Mesenchymal stem cell (in vitro differentiated cells and primary cell): ENCODE data around the gene ZXDC.

Experiments
- DNase-seq: peaks from one replicate; pipeline ENCODE4 v3.0.0-alpha.2; 2013
- H2AFZ ChIP-seq: one replicate; pipeline ENCODE4 v1.6.1; 2013; ENCODE audit warnings: low read depth, mild to moderate bottlenecking, control low read depth, inconsistent platforms, low read length, moderate library complexity
- H2AK5ac ChIP-seq: 2 replicates; pipeline ENCODE4 v1.6.1; 2013; ENCODE audit warnings: low read length, moderate library complexity, mild to moderate bottlenecking, inconsistent platforms; ENCODE audit not compliant: severe bottlenecking
- H2BK120ac ChIP-seq: one replicate; pipeline ENCODE4 v1.6.1; 2013; ENCODE audit warnings: low read depth, mild to moderate bottlenecking, inconsistent platforms, low read length, moderate library complexity
- H2BK12ac ChIP-seq, 2 experiments: one replicate each; pipeline ENCODE4 v1.6.1; 2013; ENCODE audit warnings: inconsistent platforms in 2 of 2, low read length in 2 of 2, mild to moderate bottlenecking in 2 of 2, moderate library complexity in 2 of 2, control low read depth in 1 of 2
- H2BK15ac ChIP-seq: one replicate; pipeline ENCODE4 v1.6.1; 2013; ENCODE audit warnings: mild to moderate bottlenecking, low read depth, inconsistent platforms; ENCODE audit not compliant: poor library complexity, severe bottlenecking
- H2BK5ac ChIP-seq: 2 replicates; pipeline ENCODE4 v1.6.1; 2013; ENCODE audit warnings: low read depth, mild to moderate bottlenecking, low read length, control low read depth, inconsistent platforms; ENCODE audit not compliant: poor library complexity, severe bottlenecking
- H3K14ac ChIP-seq, 2 experiments: one replicate each; pipeline ENCODE4 v1.6.1; 2013; ENCODE audit warnings: inconsistent platforms in 2 of 2, low read length in 2 of 2, control low read depth in 1 of 2, mild to moderate bottlenecking in 1 of 2, moderate library complexity in 1 of 2
- H3K18ac ChIP-seq, 2 experiments: one replicate each; pipeline ENCODE4 v1.6.1; 2013; ENCODE audit warnings: inconsistent platforms in 2 of 2, low read length in 2 of 2, control low read depth in 1 of 2, low read depth in 1 of 2, mild to moderate bottlenecking in 1 of 2
- H3K23ac ChIP-seq, 2 experiments: one replicate each; pipeline ENCODE4 v1.6.1; 2013; ENCODE audit warnings: inconsistent platforms in 2 of 2, low read length in 2 of 2, mild to moderate bottlenecking in 2 of 2, moderate library complexity in 2 of 2, control low read depth in 1 of 2
- H3K27ac ChIP-seq: 2 replicates; pipeline ENCODE4 v1.5.1; 2013; ENCODE audit warnings: mild to moderate bottlenecking, moderate library complexity, low read length, control low read depth, inconsistent platforms; ENCODE audit not compliant: poor library complexity, severe bottlenecking
- H3K27me3 ChIP-seq, 2 experiments: 2 replicates each; pipeline versions ENCODE4 v1.6.1 to v1.7.0; 2013; ENCODE audit warnings: low read length in 2 of 2, mild to moderate bottlenecking in 2 of 2, moderate library complexity in 2 of 2, control low read depth in 1 of 2, inconsistent platforms in 1 of 2; ENCODE audit not compliant: control insufficient read depth in 1 of 2, insufficient read depth in 1 of 2
- H3K36me3 ChIP-seq, 2 experiments: 2 replicates each; pipeline versions ENCODE4 v1.6.1 to v1.7.0; 2013; ENCODE audit warnings: low read length in 2 of 2, control low read depth in 1 of 2, inconsistent platforms in 1 of 2, low read depth in 1 of 2, mild to moderate bottlenecking in 1 of 2; ENCODE audit not compliant: insufficient read depth in 2 of 2, control insufficient read depth in 1 of 2
- H3K4ac ChIP-seq, 2 experiments: one replicate each; pipeline ENCODE4 v1.6.1; 2013; ENCODE audit warnings: inconsistent platforms in 2 of 2, low read length in 2 of 2, mild to moderate bottlenecking in 2 of 2, moderate library complexity in 2 of 2, control low read depth in 1 of 2, low read depth in 1 of 2
- H3K4me1 ChIP-seq: 2 replicates; pipeline ENCODE4 v1.6.1; 2013; ENCODE audit warnings: low read depth, low read length, control low read depth; ENCODE audit not compliant: control insufficient read depth, insufficient read depth
- H3K4me2 ChIP-seq: 2 replicates; pipeline ENCODE4 v1.6.1; 2013; ENCODE audit warnings: low read length, mild to moderate bottlenecking, inconsistent platforms; ENCODE audit not compliant: poor library complexity, severe bottlenecking
- H3K4me3 ChIP-seq, 2 experiments: 2 replicates each; pipeline versions ENCODE4 v1.5.1 to v1.7.0; 2013; ENCODE audit warnings: low read length in 2 of 2, mild to moderate bottlenecking in 2 of 2, control low read depth in 1 of 2, low read depth in 1 of 2; ENCODE audit not compliant: insufficient read depth in 1 of 2
- H3K79me1 ChIP-seq: replicated peaks from 2 replicates; pipeline ENCODE4 v1.6.1; 2013; ENCODE audit warnings: mild to moderate bottlenecking, control low read depth, low read length, inconsistent platforms; ENCODE audit not compliant: poor library complexity, severe bottlenecking
- H3K9ac ChIP-seq: 2 replicates; pipeline ENCODE4 v1.7.0; 2013; ENCODE audit warnings: mild to moderate bottlenecking, low read length, moderate library complexity
- H3K9me3 ChIP-seq: 2 replicates; pipeline ENCODE4 v1.7.0; 2013; ENCODE audit warnings: mild to moderate bottlenecking, low read length; ENCODE audit not compliant: control insufficient read depth
- H4K8ac ChIP-seq: one replicate; pipeline ENCODE4 v1.6.1; 2013; ENCODE audit warnings: inconsistent platforms, mild to moderate bottlenecking, low read length, moderate library complexity
- H4K91ac ChIP-seq: one replicate; pipeline ENCODE4 v1.6.1; 2013; ENCODE audit warnings: mild to moderate bottlenecking, low read length, inconsistent platforms
- WGBS: methylation state at CpG from one replicate; pipeline ENCODE4 v1.1.7; 2013; ENCODE audit warnings: mixed read lengths; 5-methylcytosine and 5-hydroxymethylcytosine counted together

ZXDC gene

GRCh38 chr3:126389794-126390146 lies 85.9 kb downstream of the ZXDC start:
- Histone ChIP-seq H3K4ac (no peak overlapping the region), H3K23ac (no peak overlapping the region), H2BK120ac (no peak overlapping the region), H3K27me3 (peaks cover 51 to 60% of the 10 kb centered on the region in 2 experiments), H4K91ac (peak overlapping the region; percentile 2), H3K4me2 (peak overlapping the region; percentile 95), H2BK12ac (peak overlapping the region in 1 of 2 experiments; percentile 59), H2AK5ac (no peak overlapping the region), H3K4me3 (no peak overlapping the region), H3K9ac (peak overlapping the region; percentile 94), H3K36me3 (no peaks in the 10 kb centered on the region), H2BK5ac (no peak overlapping the region), H3K79me1 (no peaks in the 10 kb centered on the region), H3K9me3 (no peaks in the 10 kb centered on the region), H2AFZ (no peak overlapping the region), H3K27ac (no peak overlapping the region), H3K14ac (no peak overlapping the region), H4K8ac (no peak overlapping the region), H3K4me1 (peaks cover 14% of the 10 kb centered on the region), H2BK15ac (no peak overlapping the region), H3K18ac (peak overlapping the region in 1 of 2 experiments; percentile 61)
- DNase-seq = no peak
- WGBS = 69% methylated on average over 14 of the region's 17 CpGs

- peak overlapping the region; percentile 84 for H2AFZ ChIP-seq
- DNase-seq = peak; percentile 89
Observed at GRCh38 chr3:126389112-126389793, 86.4 kb downstream of the ZXDC start.

More at GRCh38 chr3:126389112-126389793, 86.4 kb downstream of the ZXDC start:
- peak overlapping the region; percentile 86 to 94 for H3K14ac ChIP-seq
- peak overlapping the region; percentile 37 to 61 for H3K18ac ChIP-seq
- no peak overlapping the region for H2BK5ac ChIP-seq
- peaks cover 47 to 55% of the 10 kb centered on the region in 2 experiments for H3K27me3 ChIP-seq
- WGBS = 8% methylated on average over 58 of the region's 58 CpGs
- H3K4me1 ChIP-seq = peaks cover 10% of the 10 kb centered on the region
- H2BK120ac ChIP-seq = peak overlapping the region; percentile 42
- no peaks in the 10 kb centered on the region for H3K9me3 ChIP-seq
- peak overlapping the region; percentile 94 for H3K9ac ChIP-seq
- H3K36me3 ChIP-seq = no peaks in the 10 kb centered on the region
- H3K79me1 ChIP-seq = no peaks in the 10 kb centered on the region
- H2BK12ac ChIP-seq = peak overlapping the region in 1 of 2 experiments; percentile 67
- H3K23ac ChIP-seq = no peak overlapping the region
- peak overlapping the region; percentile 44 for H2BK15ac ChIP-seq
- peak overlapping the region; percentile 91 for H4K8ac ChIP-seq
- no peak overlapping the region for H3K27ac ChIP-seq
- peak overlapping the region; percentile 50 to 77 for H3K4me3 ChIP-seq
- peak overlapping the region in 1 of 2 experiments; percentile 1 for H3K4ac ChIP-seq
- H2AK5ac ChIP-seq = no peak overlapping the region
- H3K4me2 ChIP-seq = peak overlapping the region; percentile 95
- peak overlapping the region; percentile 2 for H4K91ac ChIP-seq
